Nephron progenitor cell (in vitro differentiated cells): Measurements from ENCODE around the gene SLC31A1.

Experiments used
- DNase-seq: peaks from one replicate; pipeline ENCODE4 v3.0.0; 2021
- H3K27ac Mint-ChIP-seq: 2 replicates; pipeline ENCODE4 v1.8.0; 2021; ENCODE audit warnings: mild to moderate bottlenecking, moderate library complexity, mixed read lengths
- H3K27me3 Mint-ChIP-seq: 2 replicates; pipeline ENCODE4 v1.8.0; 2021; ENCODE audit warnings: mild to moderate bottlenecking, low read depth, mixed read lengths; ENCODE audit not compliant: poor library complexity
- H3K36me3 Mint-ChIP-seq: 2 replicates; pipeline ENCODE4 v1.8.0; 2021; ENCODE audit warnings: low read depth, mixed read lengths
- H3K4me1 Mint-ChIP-seq: 2 replicates; pipeline ENCODE4 v1.8.0; 2021; ENCODE audit warnings: mixed read lengths
- H3K4me3 Mint-ChIP-seq: 2 replicates; pipeline ENCODE4 v1.8.0; 2021; ENCODE audit warnings: mild to moderate bottlenecking, moderate library complexity, mixed read lengths
- H3K9me3 Mint-ChIP-seq: 2 replicates; pipeline ENCODE4 v1.8.0; 2021; ENCODE audit warnings: mild to moderate bottlenecking, moderate library complexity, mixed read lengths
- CTCF ChIP-seq: fragments of 200-600 bp; sonication (generic); IDR thresholded peaks from 2 replicates; pipeline ENCODE4 v1.5.0; 2021; ENCODE audit warnings: antibody characterized with exemption

Gene SLC31A1

GRCh38 chr9:113215132-113215531 is 6.2 kb upstream of the SLC31A1 start:
- Mint-ChIP-seq H3K27me3 (no peaks in the 10 kb centered on the region), H3K36me3 (peaks cover 29% of the 10 kb centered on the region), H3K9me3 (peaks cover 7% of the 10 kb centered on the region), H3K4me3 (no peak overlapping the region), H3K4me1 (peaks cover 8% of the 10 kb centered on the region), H3K27ac (no peak overlapping the region)
- no peak for DNase-seq
- no peak for TF ChIP-seq CTCF

GRCh38 chr9:113216406-113216805 is 4.9 kb upstream of the SLC31A1 start:
- no peak for DNase-seq
- Mint-ChIP-seq H3K4me3 (no peak overlapping the region), H3K4me1 (peaks cover 13% of the 10 kb centered on the region), H3K36me3 (peaks cover 25% of the 10 kb centered on the region), H3K9me3 (peaks cover 7% of the 10 kb centered on the region), H3K27ac (no peak overlapping the region), H3K27me3 (no peaks in the 10 kb centered on the region)
- no peak for TF ChIP-seq CTCF

- no peak for DNase-seq
- Mint-ChIP-seq H3K27me3 (no peaks in the 10 kb centered on the region), H3K27ac (no peak overlapping the region), H3K4me1 (peaks cover 37% of the 10 kb centered on the region), H3K36me3 (peaks cover 14% of the 10 kb centered on the region), H3K4me3 (peak overlapping the region; percentile 99), H3K9me3 (peaks cover 7% of the 10 kb centered on the region)
- no peak for TF ChIP-seq CTCF
These were observed 2.0 kb upstream of the SLC31A1 start for GRCh38 chr9:113219186-113219936.

- Mint-ChIP-seq H3K36me3 (peaks cover 8% of the 10 kb centered on the region), H3K27me3 (no peaks in the 10 kb centered on the region), H3K27ac (no peak overlapping the region), H3K9me3 (peaks cover 3% of the 10 kb centered on the region), H3K4me1 (peaks cover 37% of the 10 kb centered on the region), H3K4me3 (peak overlapping the region; percentile 99)
- DNase-seq = no peak
- TF ChIP-seq CTCF = no peak
These were observed 1.4 kb upstream of the SLC31A1 start for GRCh38 chr9:113219969-113220368.

GRCh38 chr9:113220467-113221002 is 809 bp upstream of the SLC31A1 start:
- H3K4me1 Mint-ChIP-seq = peaks cover 37% of the 10 kb centered on the region
- peaks cover 4% of the 10 kb centered on the region for H3K36me3 Mint-ChIP-seq
- peak overlapping the region; percentile 99 for H3K4me3 Mint-ChIP-seq
- TF ChIP-seq CTCF = no peak
- H3K27me3 Mint-ChIP-seq = no peaks in the 10 kb centered on the region
- H3K27ac Mint-ChIP-seq = peak overlapping the region; percentile 98
- DNase-seq = no peak
- H3K9me3 Mint-ChIP-seq = no peaks in the 10 kb centered on the region
